COLO829 (cell line): Measurements from ENCODE around the gene SLC22A17.
"Not testable (repeated sequence)": the region's sequence is repeated elsewhere in the genome, so short reads cannot be mapped to it uniquely, and the experiment has no call there.

ENCODE experiments used
- DNase-seq: peaks from one replicate; pipeline ENCODE4 v3.0.0; 2012; ENCODE audit warnings: low spot score

SLC22A17 gene

DNA sequence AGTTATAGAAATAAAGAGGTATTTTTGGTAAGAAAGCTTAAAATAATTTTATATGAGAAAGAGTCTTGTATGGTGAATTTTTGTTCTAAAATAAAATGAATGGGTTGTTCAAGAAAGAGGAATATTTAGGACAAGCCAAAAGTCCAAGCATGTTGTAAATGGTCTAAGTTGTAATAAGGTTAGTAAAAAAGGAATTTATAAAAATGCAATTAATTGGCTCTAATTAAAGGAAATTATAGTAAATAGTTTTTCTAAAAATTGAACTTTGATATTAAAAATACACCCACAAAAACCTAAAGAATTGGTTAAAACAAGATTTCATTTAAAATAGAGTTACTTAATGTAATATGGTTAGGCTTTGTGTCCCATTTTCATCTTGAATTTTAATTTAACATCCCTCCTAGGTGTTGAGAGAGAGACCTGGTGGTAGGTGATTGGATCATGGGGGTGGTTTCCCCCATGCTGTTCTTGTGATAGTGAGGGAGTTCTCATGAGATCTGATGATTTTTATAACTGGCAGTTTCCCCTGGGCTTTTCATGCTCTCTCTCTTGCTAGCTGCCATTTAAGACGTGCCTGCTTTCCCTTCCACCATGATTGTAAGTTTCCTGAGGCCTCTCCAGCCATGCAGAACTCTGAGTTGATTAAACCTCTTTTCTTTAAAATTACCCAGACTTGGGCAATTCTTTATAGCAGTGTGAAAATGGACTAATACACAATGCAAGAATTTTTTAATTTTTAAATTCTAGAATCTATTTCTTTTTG lies 13.0 kb downstream of the SLC22A17 start:
- DNase-seq = no peak

DNA sequence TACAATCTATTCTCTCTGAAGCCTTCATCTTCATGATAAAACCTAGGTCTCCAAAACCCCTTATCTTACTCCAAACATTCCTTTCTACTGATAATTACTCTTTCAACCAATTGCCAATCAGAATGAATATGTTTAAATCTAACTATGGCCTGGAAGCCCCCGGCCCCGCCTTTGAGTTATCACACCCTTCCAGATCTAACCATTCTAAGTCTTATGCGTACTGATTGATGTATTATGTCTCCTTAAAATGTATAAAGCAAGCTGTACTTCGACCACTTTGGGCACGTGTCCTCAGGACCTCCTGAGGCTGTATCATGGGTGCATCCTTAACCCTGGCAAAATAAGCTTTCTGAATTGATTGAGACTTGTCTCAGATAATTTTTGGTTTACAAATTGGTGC lies 17.1 kb downstream of the SLC22A17 start:
- no peak for DNase-seq

DNA sequence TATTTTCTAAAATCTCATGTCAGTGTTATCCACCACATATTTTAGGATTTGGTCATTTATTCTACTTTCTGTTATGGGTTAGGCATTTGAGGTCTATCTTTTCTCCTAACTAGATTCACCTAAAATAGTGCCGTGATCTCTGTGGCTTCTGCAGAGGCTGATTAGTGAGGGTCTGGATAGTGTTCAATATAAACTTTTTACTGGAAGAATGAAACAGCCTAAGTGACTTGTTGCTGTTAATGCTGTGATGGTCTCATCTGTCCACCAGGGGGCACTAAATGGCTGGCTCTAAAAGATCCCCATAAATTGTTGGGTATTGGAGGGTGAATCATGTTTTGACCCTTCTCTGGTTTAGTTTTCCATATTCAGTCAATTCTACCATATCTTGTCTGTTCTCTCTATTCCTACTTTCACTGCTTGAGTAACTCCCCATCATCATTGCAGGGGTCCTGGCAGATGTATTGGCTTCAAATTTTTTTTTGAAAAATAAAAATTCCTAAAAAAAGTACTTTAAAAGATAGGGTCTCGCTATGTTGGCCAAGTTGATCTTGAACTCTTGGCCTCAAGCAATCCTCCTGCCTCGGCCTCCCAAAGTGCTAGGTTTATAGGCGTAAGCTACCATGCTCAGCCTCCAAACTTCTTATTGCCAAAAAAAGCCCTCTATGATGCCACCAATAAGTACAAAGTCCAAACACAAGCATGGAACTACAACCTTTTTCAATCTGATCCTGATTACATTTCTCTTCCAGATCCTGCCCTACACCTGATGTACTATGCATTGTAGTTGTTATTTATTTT lies 24.5 kb downstream of the SLC22A17 start:
- peak; percentile 84 for DNase-seq

DNA sequence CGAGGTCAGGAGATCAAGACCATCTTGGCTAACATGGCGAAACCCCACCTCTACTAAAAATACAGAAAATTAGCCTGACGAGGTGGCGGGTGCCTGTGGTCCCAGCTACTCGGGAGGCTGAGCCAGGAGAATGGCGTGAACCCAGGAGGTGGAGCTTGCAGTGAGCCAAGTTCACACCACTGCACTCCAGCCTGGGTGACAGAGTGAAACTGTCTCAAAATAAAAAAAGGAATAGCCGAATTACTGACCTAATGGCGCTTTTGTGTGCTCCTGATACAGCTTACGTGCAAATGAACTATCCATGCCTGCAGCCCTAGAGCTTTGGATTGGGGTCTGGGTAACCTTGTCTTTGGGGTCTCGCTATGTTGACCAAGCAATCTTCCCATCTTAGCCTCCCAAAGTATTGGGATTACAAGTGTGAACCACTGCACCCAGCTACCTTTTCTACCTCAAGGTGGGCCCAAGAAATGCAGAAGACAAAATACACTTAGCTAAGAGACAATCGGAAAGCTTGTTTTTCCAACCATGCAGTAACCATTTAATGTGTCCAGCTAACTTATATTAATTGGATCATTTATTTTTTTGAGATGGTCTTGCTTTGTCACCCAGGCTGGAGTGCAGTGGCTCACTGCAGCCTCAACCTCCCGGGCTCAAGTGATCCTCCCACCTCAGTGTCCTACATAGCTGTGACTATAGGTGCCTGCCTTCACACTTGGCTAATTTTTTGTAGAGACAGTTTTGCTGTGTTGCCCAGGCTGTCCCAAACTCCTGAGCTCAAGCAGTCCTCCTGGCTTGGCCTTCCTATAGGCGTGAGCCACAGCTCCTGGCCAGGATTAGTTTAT lies 26.0 kb downstream of the SLC22A17 start:
- no peak for DNase-seq

DNA sequence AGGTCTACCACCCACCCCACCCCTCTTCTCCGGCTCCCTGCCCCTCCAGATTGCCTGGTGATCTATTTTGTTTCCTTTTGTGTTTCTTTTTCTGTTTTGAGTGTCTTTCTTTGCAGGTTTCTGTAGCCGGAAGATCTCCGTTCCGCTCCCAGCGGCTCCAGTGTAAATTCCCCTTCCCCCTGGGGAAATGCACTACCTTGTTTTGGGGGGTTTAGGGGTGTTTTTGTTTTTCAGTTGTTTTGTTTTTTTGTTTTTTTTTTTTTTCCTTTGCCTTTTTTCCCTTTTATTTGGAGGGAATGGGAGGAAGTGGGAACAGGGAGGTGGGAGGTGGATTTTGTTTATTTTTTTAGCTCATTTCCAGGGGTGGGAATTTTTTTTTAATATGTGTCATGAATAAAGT lies 26.9 kb downstream of the SLC22A17 start:
- DNase-seq = not testable (repeated sequence)

DNA sequence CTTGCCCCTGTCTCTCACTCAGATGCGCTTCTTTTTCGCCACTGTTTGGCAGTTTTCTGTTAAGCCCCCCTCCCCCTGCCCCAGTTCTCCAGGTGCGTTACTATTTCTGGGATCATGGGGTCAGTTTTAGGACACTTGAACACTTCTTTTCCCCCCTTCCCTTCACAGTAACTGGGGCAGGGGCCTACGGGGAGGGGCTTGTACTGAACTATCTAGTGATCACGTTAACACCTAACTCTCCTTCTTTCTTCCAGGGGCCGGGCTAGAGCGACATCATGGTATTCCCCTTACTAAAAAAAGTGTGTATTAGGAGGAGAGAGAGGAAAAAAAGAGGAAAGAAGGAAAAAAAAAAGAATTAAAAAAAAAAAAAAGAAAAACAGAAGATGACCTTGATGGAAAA lies 27.7 kb downstream of the SLC22A17 start:
- no peak for DNase-seq

DNA sequence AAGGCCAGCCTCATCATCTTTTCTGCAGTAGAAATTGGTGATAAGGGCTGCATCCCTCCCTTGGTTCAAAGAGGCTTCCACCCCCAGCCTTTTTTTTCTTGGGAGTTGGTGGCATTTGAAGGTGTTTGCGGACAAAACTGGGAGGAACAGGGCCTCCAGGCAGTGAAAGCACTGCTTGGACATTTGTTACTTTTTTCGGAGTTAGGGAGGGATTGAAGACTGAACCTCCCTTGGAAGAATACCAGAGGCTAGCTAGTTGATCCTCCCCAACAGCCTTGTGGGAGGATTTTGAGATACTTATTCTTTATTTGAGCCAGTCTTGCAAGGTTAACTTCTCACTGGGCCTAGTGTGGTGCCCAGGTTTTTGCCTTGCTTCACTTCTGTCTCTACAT lies 28.2 kb downstream of the SLC22A17 start:
- no peak for DNase-seq

DNA sequence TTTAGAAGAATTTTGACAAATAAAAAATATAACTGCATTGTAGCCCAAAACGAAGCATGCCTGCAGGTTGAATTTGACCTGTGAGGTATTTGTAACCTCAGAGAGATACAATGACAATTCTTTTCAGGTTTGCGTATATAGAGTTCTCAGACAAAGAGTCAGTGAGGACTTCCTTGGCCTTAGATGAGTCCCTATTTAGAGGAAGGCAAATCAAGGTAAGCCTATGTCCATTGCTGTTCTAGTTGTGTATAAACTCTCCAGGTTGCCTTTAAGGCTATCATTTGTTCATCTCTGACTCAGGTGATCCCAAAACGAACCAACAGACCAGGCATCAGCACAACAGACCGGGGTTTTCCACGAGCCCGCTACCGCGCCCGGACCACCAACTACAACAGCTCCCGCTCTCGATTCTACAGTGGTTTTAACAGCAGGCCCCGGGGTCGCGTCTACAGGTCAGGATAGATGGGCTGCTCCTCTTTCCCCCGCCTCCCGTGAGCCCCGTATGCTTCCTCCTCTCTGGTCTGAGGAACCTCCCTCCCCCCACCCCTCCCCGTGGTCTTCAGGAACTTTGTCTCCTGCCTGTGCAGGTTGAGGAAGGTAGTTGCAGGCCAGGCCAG lies 28.7 kb downstream of the SLC22A17 start:
- no peak for DNase-seq

DNA sequence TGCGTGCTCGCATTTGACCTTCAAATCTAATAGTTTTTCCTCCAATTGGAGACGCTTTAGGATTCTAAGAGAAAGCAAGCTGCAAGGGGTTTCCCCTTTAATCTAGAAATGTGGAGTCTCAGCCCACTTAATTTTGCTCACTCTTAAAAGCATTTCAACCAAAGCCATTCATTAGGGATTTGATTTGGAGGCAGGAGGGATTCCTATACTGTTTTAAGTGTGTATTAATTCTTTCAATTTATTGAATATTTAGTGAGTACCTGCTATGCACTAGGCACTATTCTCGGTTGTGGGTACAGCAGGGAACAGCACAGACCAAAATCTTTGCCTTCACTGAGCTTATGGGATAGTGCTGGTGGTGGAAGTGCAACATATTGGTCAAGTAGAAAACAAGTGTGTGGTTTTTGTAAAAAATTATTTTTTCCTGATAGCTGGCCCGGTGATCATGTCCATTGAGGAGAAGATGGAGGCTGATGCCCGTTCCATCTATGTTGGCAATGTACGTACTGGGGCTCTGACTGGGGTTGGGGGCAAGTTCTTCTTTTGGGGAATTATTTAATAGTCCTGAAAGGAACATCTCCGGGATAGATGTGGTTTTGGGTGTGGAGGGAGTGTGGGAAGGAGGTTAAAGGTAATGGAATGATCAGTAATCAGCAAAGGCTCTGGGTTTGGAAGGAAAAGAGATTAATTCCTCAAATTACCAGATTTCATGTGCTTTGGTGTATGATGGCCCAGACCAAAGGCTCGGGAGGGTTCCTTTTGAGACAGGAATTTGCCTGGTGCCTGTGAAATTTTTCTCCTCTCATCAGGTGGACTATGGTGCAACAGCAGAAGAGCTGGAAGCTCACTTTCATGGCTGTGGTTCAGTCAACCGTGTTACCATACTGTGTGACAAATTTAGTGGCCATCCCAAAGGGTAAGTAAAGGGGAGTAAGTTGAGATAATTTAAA lies 29.8 kb downstream of the SLC22A17 start:
- DNase-seq = no peak

DNA sequence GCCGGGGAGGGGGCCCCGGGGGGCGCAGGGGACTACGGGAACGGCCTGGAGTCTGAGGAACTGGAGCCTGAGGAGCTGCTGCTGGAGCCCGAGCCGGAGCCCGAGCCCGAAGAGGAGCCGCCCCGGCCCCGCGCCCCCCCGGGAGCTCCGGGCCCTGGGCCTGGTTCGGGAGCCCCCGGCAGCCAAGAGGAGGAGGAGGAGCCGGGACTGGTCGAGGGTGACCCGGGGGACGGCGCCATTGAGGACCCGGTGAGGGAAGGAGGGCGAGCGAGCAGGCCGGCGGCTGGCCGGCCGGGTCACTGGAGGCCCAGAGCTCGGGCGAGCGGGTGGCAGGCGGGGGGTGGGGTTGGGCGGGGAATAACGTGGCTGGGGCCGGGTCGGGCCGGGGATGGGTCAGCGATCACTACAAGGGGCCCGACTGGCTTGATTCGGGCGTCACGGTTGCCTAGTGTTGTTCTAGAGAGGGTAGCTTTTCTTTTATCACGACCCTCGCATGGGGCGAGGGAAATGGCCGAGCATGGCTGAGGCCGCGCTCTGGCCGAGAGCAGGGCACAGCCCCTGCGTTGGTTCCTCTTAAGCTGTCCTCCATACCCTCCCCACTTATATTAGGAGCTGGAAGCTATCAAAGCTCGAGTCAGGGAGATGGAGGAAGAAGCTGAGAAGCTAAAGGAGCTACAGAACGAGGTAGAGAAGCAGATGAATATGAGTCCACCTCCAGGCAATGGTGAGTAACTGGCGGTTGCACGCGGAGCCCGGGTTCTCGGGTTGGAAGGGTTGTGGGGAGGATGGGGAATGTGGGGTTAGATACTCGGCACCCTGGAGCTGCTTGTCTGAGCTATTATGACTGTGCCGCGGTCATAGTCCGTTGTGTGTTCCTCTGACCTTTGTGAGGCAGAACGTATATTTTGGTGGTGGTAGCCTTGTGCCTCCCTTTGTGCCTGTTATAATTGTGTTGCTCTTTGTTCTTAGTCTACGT lies 30.8 kb downstream of the SLC22A17 start:
- no peak for DNase-seq

DNA sequence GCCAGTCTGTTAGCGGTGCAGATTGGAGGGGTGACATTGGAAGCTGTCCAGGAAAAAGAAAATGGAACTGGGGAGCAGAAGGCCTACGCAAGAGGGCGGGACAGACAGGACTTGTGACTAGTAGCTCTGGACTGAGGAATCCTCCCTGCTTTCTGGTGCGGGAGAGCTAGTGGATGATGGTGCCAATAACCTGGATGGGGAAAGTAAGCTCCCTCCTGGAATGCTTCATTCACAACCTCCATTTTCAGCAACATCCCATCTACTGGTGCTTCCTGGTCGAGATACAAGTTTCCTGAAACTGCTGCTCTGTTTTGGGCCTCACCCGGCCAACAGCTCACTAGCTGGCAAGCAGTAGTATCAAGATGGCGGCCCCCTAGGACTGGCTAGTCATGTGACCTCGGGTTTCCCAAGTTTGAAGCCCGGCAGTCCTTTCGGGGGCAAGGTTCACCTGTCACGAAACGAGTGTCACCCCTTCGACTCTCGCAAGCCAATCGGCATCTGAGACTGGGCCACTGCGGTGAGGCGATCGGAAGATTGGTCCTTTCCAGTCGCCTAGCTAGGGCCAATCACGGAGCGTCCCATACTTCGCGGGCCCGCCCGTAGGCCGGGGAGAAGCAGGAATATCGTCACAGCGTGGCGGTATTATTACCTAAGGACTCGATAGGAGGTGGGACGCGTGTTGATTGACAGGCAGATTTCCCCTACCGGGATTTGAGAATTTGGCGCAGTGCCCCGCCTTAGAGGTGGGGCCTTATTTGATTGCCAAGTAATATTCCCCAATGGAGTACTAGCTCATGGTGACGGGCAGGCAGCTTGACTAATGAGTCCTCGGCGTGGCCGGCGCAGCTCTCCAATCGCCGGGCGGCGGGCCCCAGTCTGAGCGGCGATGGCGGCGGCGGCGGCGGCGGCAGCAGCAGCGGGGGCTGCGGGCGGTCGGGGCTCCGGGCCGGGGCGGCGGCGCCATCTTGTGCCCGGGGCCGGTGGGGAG lies 31.8 kb downstream of the SLC22A17 start, which contains the start of gene PABPN1:
TSS of gene PABPN1 (plus strand) at position 874 of the 988 bp plus-strand sequence. CDS start at position 887, 13 bp downstream.
- DNase-seq = peak; percentile 99

DNA sequence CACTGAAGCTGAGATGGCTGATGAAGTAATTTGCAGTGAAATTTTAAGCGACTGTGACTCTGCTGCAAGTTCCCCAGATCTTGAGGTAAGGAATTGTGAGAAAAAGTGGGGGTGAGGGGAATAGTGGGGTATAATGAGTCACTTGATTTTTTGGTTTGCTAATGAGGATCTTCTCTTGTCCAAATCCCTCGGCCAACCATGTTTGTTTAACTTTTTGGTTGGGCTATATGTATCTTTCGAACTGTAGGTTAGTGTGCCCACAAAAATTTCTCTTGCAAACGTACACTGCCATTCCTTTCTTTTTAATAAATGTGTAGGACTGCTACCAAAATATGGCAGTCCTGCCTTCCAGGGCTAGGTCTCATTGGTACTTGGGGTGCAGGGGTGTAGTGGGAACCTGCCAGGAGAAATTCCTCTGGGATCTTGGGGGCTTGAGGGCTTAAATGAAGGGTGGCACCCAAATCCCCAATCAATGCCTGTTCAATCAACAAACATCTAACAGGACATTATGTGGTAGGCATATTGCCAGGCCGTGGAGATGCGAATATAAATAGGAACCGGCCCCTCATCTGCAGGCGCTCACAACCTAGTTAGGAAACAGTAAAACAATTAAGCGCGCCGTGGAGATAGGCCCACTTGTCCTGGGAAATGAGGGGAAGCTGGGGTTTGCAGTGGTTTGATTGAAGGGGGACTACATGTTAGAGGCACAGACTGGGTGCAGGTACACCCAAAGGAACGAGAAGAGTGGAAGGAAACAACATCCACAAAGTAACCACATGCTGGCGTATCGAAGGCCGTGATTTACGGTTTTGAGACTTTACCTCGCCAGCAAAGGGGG lies 32.7 kb downstream of the SLC22A17 start:
- DNase-seq = no peak

DNA sequence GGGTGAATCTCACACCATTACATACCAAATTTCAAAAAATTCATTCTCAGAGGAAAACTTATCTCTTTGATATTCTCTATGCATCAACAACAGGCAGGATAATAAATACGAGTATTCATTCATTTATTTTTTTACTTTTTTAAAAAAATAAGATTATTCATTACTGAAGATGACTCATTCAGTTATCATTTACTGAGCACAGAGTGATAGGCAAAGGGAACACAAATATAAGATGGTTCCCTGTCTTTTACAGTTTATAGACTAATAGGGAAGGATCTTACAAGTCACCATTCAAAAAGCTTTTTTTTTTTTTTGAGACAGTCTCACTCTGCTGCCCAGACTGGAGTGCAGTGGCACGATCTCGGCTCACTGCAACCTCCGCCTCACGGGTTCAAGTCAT lies 36.4 kb downstream of the SLC22A17 start:
- peak; percentile 73 for DNase-seq

DNA sequence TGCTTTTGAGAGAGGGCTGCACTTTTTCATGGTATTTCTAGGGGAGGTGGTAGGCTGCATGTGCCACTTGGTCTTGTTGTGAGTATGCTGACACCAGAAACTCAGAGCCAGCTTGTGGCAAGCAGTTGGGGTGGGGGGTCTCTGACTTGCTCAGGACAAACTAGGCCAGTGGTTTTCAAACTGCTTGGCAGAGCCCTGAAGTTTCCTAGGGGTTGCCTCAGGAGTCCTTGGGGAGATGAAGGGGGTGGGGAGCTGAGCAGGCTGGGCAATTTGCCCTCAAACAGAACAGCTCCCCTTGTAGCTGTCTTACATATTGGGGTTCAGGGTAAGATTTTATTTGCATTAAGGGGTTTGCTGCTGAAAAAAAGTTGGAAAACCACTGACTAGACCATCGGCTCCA lies 42.1 kb downstream of the SLC22A17 start:
- no peak for DNase-seq

DNA sequence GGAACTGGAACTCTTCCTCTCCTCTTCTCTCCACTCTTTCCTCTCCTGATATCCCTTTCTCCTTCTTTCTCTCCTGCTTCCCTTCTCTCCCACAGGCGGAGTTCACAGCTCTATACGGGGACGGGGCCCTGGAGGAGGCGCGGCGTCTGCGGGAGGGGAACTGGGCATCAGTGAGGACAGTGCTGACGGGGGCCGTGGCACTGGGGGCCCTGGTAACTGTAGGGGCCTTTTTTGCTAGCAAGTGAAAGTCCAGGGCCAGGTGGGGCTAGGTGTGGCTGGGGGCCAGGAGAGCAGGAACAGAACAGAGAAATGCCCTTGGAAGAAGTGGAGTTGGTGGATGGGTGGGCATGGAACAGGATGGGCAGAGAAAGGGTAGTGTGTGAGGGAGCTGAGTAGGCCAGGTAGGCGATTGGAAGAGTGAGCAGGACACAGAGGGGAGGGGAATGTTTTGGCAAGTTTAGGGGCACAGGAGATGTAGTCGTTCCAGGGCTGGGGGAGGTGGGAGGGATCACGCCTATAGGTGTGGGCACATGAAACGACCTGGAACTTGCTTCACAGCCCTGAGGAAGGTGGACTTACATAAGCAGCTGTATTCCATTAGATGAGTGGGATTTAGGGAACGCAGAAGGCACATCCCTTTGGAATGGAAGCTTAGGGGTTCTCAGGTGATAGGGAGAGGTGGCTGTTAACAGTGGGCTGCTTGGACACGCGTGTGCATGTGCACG lies 43.8 kb downstream of the SLC22A17 start:
- DNase-seq = no peak
